ENCODE measurements around the gene ANKRD11. TPM values are rescaled to one million over a fixed set of nuclear protein-coding genes. Genes with fewer than 3 reads are reported as not detected.
A peak's percentile ranks its signal among the peaks of the same experiment; 100 is the strongest.

ANKRD11 gene
- total and polyA plus RNA-seq, 8 donors, result 43.9 to 74.0 (median 46.2) TPM

DNA sequence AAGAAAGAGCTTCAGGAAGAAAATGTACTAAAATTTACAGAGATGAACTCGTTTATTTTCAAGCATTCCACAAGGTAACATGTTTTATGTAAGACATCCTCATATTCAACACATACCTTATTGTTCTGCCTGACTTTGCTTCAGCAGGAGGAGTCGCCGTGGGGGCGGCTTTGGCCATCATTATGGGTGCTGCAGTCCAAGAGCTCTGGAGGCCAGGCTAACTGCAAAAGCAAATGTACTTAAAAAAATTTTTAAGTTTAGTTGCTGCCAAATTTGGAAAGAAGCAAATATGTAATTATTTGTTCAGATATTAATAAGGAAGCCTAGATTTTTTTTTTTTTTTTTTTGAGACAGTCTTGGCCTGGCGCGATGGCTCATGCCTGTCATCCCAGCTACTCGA, 13.7 kb upstream of the ANKRD11 start:
- intact Hi-C loops (cut with DNase I), result loop anchor here in 2 of 3 donors (5.0 to 10.0 kb wide), 2 partner anchors 167 to 169 kb away; no protein-coding TSS in a partner anchor
- TF ChIP-seq, protein P1, sequence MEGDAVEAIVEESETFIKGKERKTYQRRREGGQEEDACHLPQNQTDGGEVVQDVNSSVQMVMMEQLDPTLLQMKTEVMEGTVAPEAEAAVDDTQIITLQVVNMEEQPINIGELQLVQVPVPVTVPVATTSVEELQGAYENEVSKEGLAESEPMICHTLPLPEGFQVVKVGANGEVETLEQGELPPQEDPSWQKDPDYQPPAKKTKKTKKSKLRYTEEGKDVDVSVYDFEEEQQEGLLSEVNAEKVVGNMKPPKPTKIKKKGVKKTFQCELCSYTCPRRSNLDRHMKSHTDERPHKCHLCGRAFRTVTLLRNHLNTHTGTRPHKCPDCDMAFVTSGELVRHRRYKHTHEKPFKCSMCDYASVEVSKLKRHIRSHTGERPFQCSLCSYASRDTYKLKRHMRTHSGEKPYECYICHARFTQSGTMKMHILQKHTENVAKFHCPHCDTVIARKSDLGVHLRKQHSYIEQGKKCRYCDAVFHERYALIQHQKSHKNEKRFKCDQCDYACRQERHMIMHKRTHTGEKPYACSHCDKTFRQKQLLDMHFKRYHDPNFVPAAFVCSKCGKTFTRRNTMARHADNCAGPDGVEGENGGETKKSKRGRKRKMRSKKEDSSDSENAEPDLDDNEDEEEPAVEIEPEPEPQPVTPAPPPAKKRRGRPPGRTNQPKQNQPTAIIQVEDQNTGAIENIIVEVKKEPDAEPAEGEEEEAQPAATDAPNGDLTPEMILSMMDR (IDR thresholded peaks at IDR 0.05), result no peak
- H3K4me3 ChIP-seq, result no peak overlapping the region
- ATAC-seq (no peak), DNase-seq (peak in 1 of 6 donors; percentile 9), FAIRE-seq (no peak)
- H3K27me3 ChIP-seq, result no peaks in the 10 kb centered on the region
- H3K27ac ChIP-seq, result no peak overlapping the region
- H3K4me1 ChIP-seq, result peaks cover 0 to 18% (median 7%) of the 10 kb centered on the region in 3 donors
- no peaks in the 10 kb centered on the region for H3K9me3 ChIP-seq
- H3K36me3 ChIP-seq, result no peaks in the 10 kb centered on the region
- WGBS, 2 donors, result 86 to 91% methylated on average over 7 of the region's 7 CpGs

DNA sequence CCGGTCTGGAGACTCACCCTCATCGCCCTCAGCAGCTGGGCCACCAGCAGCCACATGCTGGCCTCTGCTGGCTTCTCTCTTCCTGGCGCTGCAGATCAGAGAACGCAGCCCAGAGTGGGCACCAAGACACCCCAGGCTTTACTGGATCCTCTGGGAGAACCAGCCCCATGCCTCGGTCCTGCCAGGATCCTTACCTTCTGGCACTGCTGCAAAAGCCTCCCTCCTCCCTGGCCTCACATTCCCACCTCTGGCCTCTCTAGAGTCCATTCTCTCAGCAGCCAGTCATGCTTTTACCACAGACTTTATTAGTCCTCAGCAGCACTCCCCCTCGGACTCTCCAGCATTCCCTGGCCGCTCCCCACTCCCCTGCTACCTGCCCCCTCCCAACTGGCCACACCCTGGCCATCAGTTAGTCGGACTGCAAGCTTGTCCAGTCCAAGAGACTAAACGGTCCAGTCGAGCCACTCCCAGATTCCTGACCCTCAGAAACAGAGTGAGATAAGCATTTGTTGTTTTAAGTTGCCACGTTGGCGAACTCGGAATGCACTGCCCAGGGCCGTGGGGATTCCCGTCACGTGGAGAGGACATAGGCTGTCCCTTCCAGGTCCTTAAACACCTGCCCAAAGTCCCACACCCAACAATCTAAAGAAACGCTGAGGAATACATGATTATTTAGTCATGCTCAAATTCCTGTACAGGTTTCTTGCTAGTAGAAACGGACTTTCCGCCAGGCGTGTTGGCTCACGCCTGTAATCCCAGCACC, 11.9 kb upstream of the ANKRD11 start:
- peak overlapping the region; percentile 54 to 82 (median 68) for H3K27ac ChIP-seq
- intact Hi-C loops (cut with DNase I), result loop anchor here in 2 of 3 donors (5.0 to 10.0 kb wide), 2 partner anchors 165 to 167 kb away; no protein-coding TSS in a partner anchor
- TF ChIP-seq, protein P1 (IDR thresholded peaks at IDR 0.05), result no peak
- 12 to 17% methylated on average over 20 to 21 of the region's 21 CpGs for WGBS, 2 donors
- H3K4me3 ChIP-seq, result no peak overlapping the region
- FAIRE-seq (no peak), DNase-seq (peak; percentile 74 to 90 (median 85)), ATAC-seq (peak; percentile 80 to 84 (median 82))
- H3K27me3 ChIP-seq, result no peaks in the 10 kb centered on the region
- H3K4me1 ChIP-seq, result peaks cover 0 to 16% (median 7%) of the 10 kb centered on the region in 3 donors
- H3K36me3 ChIP-seq, result no peaks in the 10 kb centered on the region
- H3K9me3 ChIP-seq, result no peaks in the 10 kb centered on the region

DNA sequence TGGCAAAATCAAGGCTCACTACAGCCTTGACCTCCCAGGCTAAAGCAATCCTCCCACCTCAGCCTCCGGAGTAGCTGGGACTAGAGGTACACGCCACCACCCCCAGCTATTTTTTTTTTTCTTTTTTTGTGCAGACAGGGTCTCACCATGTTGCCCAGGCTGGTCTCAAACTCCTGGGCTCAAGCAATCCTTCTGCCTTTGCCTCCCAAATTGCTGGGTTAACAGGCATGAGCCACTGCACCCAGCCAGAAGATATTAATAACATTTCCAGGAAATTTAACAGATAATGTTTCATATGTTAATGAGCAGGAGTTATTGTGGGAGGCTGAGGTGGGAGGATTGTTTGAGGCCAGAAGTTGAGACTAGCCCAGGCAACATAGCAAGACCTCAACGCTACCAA, 9.4 kb upstream of the ANKRD11 start:
- Histone ChIP-seq H3K36me3 (no peaks in the 10 kb centered on the region), H3K27ac (no peak overlapping the region), H3K4me1 (no peaks in the 10 kb centered on the region), H3K9me3 (no peaks in the 10 kb centered on the region), H3K27me3 (no peaks in the 10 kb centered on the region), H3K4me3 (no peak overlapping the region)
- ATAC-seq (no peak), DNase-seq (no peak), FAIRE-seq (no peak)
- TF ChIP-seq, protein P1 (IDR thresholded peaks at IDR 0.05), result no peak
- intact Hi-C loops (cut with DNase I), result loop anchor here in 2 of 3 donors (5.0 to 10.0 kb wide), 2 partner anchors 162 to 165 kb away; no protein-coding TSS in a partner anchor
- 92 to 96% methylated on average over 3 of the region's 3 CpGs for WGBS, 2 donors

DNA sequence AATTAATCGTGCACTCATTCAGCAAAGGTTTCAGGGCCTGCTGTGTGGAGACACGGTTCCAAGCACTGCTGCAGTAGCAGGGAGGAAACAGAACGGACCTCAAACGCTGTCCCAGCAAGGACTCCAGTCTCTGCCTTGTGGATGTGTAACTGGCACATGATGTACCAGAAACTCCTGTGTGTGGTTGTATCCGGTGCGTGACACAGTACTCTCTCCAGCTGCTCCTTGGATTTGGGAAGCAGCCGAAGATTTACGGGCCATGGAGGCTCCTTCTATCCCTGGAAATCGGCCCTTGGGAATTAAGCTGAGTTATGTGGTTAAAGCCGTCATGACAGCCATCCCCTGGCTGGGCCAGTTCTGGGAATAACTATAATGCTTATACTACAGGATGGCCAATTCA, 8.5 kb upstream of the ANKRD11 start:
- intact Hi-C loops (cut with DNase I), result no loop called here
- no peak for ATAC-seq

More for the DNA sequence above, 8.5 kb upstream of the ANKRD11 start:
- no peak for DNase-seq
- Histone ChIP-seq H3K4me1 (no peaks in the 10 kb centered on the region), H3K9me3 (no peaks in the 10 kb centered on the region), H3K27ac (no peak overlapping the region), H3K4me3 (no peak overlapping the region), H3K36me3 (no peaks in the 10 kb centered on the region), H3K27me3 (no peaks in the 10 kb centered on the region)
- 84 to 85% methylated on average over 10 of the region's 10 CpGs for WGBS, 2 donors
- TF ChIP-seq, protein P1 (IDR thresholded peaks at IDR 0.05), result no peak
- no peak for FAIRE-seq

Data from pancreas (tissue), 10 donors.